CD4-positive, alpha-beta T cell treated with Interleukin-21 for 1 hour (primary cell): ENCODE data around the gene BRPF3.

Experiments
- DNase-seq: peaks from one replicate; pipeline ENCODE4 v3.0.0-alpha.2; 2020

Gene BRPF3

DNA sequence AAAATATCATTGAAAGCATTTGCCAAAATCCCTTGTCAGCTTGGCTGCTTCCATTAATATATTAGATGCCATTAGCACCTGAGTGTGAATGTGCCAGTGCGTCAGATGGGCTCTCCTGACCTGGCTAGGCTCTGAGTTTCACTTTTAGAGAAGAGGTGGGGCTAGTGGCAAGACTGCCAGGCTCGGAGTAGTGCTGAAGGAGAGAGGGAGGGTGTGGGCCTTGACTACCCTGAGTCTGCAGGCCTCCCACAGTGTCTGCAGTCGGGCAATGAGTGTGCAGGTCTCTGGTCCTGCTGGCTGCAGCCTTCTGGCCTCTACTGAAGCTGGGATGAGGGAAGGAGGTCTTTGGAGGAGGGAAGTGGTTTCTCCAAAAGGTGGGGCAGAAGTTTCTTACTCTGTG, 38.8 kb downstream of the BRPF3 start:
- DNase-seq, result no peak

DNA sequence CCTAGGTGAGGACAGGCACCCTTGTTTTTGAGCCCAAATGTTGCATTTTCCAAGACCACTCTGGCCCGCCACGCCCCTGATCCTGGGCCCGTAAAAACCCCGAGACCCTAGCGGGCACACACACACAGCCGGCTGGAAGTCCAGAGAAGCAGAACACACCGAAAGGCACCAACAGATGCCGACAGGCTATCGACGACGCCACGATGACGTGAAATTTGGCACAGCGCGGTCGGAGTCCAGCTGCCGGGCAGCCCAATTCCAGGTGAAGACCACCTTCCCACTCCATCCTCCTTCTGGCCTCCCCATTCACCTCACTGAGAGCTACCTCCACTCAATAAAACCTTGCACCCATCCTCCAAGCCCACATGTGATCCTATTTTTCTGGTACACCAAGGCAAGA, 39.3 kb downstream of the BRPF3 start:
- no peak for DNase-seq

DNA sequence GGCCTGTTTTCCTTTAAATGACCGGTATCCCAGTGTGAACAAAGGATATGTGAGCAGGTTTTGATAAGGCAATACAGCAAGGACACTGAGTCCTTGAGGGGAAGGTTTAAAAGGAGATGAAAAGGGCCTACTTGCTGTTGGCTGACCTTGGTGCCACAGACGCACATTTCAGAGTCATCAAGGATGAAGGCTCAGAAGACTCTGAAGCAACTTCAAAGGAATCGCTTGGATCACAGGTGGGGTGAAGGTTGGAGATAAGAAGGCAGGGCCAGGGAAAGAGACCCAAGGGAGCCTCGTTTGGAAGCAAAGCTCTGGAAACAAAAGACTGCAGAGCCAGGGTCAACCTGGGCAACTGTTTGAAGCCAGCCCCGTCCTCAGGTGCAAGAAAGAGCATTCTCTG, 43.2 kb downstream of the BRPF3 start:
- no peak for DNase-seq

DNA sequence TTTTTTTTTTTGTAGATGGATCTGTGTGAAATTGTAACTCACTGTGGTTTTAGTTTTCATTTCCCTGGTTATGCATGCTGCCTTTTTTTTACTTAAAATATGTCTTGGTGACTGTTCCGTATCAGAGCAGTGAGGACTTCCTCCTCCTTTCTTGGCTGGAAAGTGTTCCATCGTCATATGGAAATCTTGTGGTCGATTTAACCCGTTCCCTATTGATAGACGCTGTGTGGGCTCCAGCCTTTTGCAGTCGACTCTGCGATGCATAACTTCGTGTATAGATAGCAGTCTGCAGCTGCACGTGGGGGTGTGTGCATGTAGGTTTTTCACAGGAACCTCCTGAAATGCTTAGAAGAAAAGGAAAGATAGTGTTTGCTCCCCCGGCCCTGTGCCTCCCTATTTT, 45.2 kb downstream of the BRPF3 start:
- DNase-seq, result no peak

DNA sequence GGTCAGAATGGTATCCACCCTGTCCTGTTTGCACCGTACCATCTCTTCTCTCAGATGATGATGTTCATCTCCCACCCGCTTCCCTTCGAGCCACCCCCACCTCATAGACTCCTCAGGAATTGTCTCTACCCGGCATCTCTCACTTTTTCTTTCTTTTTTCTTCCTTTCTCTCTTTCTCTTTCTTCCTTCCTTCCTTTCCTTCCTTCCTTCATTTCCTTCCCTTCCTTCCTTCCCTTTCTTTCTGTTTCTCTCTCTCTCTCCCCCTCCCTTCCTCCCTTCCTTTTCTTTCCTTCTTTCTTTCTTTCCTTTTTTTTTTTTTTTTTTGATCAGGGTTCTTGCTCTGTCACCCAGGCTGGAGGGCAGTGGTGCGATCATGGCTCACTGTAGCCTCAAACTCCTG, 45.6 kb downstream of the BRPF3 start:
- DNase-seq, result no peak

DNA sequence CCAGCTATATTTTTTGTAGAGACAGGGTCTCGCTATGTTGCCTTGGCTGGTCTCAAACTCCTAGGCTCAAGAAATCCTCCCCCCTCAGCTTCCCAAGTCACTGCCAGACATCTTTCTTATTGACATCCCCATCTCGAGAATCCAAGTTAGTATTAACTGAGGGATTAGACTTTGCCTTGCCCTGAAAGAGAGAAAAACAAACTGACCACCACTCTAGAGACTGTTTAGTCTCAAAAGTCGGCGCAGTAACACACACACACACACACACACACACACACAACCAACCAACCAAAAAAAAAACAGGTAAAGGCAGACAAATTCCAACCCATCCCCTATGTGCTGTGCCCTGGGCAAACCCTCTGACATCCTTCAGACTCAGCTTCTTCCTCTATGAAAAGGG, 46.1 kb downstream of the BRPF3 start:
- no peak for DNase-seq

DNA sequence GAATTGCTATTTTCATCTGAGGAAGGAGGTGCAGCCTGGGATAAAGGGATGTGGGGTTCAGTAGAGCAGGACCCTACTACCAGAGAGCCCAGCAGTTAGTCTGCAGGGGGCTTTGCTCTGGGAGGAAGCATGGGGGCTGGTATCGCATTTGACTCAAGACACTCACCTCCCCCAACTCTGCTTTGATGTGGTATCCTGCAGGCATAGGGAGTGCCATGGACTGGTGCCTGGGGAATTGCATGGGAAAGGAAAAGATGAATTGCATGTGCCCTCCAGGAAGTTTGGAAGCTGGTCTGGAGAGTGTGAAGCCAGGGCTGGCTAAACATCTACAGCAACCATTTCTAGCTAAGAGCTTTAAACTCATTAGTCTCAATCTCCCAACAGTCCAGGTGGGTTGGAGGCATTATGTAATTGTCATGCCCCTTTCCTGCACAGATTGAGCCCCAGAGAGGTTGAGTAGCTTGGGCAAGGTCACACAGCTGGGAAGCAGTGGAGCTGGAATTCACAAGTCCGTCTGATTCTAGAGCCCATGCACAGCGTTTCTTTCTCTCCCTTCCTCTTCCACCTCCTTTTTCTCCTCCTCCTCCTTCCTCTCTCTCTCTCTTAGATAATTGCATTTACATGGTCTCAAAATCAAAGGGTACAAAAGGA, 47.1 kb downstream of the BRPF3 start:
- no peak for DNase-seq

DNA sequence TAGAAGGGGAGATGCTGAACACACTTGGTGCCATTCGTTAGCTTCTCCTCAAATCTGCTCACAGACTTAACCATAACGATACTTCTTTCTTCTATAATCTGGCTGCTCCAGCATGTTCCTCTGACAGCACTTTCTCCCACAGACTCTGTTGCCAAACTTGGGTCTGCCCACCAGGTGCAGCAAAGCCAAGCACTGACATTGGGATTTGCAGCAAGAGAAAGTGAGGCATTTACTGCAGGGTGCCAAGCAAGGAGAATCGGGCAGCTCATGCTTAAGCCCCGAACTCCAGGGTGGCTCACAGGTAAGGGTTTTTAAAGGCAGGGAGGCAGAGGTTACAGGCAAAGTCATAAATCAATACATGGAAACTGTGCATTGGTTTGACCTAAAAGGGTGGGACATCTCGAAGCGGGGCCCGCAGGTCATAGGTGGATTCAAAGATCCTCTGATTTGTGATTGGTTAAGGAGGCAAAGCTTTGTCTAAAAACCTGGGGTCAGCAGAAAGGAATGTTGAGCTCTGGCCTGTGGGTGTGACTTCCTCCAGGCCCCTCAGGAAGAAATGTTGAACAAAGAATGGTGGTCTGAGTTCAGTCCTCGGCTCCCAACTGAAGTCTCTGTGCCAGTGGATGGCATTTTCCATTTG, 48.2 kb downstream of the BRPF3 start:
- no peak for DNase-seq

DNA sequence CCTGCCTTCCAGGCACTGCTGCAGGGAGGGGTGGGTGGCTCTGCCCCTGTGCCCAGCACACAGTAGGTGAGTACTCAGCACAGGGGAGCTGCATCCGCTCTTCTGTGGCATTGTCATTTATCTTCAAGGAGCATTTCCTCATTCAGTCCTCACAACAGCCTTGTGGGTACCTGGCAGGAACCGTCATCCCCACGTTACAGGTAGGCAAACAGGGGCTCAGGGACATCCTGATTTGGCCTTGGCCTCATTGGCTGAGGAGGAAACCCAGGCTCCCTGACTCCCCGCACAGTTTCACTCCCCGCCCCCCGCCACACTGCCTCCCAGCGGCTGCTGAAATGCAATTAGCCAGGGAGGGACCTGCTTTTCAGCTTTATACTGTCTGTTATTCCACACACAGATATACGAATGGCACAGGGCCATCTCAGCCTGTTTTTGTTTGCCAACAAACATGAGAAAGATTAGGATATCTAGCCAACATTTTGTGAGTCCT, 49.1 kb downstream of the BRPF3 start:
- DNase-seq, result peak; percentile 10

DNA sequence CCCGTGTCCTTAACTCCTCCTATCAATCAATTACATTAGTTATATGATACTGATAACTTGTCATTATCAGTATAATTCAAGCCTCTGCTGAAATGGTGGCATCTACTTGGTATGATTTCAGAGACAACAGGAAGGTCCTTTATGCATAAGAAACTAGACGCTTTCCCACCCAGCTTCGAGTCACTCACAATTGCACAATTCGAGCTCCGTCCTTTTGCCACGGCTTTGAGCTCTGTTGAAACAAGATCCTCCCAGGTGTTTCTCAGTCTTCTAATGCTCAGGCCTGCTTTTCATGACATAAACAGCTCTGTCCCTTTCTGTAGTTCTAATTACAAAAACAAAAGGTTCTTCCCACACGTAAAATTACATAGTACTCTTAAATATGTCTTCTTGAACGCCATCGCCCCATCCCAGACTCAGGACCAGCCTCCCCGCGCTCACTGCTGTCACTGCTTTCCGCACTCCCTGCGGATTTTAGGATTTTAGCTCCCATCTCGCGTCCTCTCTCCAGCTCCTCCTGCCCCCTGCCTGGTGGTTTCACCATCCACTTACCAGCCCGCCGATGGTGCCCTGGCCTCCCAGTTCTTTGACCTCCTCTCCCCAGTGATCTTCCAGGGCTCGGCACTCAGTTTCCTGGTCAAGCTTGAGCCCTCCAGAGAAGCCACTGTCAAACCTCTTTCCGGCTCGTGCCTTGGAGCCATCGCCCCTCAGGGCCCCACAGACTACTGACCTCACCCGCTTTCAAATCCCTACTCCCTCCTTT, 50.1 kb downstream of the BRPF3 start:
- DNase-seq, result no peak

DNA sequence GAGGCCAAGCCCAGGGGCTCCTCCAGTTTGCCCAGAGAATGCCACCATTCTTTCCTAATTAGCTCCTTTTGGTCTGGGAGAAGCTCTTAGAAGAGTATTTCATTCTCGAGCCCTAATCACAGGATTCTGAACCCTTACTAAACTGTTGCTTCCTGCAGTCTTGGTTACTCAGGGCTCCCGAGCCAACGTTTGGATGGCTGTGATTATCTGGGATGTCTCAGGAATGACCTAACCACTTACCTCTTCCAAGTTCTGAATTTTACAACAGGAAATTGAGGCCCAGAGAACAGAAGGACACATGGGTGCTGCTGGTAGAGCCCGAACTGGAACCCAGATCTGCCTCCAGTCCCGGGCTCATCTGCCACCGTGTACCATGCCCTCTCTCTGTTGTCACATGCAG, 51.1 kb downstream of the BRPF3 start:
- no peak for DNase-seq

DNA sequence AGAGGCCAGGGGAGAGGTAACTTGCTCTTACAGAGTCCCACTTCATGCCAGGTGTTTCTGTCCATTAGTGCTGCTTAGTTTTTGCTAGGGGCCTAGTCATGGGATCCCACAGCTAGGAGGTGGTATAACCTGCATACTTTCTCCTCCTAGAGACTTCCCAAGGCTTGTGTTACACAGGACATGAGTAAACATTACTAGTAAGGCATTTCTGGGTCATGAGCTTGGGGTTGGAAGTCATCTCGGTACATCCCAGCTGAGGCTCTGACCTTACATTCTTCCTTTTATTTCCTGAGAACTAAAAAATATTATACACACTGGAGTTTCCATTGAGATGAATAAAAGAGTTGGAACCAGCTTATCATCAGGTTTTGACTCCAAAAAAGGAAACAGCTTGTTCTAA, 52.4 kb downstream of the BRPF3 start:
- DNase-seq, result no peak

DNA sequence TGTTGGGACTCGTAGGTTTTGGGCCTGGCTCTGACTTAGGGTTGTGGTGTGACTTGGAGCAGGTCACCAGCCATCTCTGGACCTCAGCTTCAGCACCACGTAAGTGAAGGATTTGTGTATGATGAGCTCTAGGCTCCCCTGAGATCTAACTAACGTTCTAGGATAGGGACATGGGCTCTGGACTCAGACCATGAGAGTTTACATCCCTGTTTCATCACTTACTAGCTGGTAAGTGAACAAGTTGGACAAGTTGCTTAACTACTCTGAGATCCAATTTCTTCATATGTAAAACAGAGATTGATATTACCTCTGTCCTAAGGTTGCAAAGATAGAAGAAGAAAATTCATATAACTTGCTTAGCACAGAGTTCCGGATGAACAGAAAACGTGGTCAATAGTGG, 53.0 kb downstream of the BRPF3 start:
- no peak for DNase-seq

DNA sequence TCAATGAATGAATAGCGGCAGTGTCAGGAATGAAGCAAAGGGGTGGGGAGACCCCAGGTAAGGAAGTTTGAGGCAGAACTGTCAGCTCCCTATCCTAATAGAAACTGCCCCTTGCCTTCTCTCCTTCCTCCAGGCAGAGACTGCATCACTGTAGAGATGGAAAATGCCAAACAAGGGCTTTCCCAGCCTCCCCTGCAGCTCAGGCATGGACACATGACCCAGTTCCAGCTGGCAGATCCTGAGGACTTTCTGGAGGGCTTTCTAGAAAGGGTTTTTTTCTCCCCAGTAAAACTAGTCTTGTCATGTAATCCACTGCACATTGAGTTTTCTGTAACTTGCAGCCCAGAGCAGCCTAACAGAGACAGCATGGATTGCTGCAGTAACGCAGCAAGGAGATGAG, 55.5 kb downstream of the BRPF3 start:
- no peak for DNase-seq

DNA sequence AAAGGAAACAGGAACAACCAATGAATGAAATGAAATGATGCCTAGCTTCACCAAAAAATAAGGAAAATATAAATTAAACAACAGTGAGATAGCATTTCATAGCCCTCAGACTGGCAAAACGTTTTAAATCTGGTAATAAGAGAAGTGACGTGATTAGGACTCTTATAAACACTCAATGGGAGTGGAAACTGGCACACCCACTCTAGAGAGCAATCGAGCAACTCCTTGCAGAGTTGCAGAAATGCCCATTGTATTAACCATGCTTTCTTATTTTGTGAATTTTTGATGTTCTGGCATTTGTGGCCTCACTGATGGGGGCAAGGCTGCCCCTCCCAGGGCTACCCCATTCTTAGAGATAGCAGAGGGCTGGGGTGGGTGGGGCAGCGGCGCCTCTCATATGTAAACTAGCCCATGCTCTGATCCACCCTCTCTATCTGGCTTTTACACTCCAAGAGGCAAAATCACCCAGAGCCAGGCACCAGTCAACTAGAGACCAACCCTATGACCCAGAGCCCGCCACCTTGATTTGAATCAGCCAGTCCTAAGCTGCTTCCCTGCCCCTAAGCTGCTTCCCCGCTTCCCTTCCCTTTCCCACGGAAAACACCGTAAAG, 67.0 kb downstream of the BRPF3 start:
- no peak for DNase-seq

DNA sequence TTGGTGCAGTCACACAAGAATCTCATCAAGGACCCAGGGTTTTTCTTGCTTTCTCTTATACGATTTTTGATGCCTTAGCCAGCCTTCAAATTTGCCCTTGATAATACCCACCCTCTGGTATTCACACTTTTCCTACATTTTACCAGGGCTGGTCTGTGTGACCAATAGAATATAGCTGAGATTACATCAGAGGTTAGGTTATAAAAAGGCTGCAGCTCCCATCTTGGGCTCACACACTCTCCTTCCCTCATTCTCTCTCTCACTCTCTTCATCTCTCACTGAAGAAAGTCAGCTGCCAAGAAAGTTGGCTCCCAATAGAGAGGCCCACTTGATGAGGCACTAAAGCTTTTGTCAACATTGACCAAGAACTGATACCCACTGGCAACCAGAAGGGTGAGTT, 69.2 kb downstream of the BRPF3 start:
- DNase-seq, result no peak

DNA sequence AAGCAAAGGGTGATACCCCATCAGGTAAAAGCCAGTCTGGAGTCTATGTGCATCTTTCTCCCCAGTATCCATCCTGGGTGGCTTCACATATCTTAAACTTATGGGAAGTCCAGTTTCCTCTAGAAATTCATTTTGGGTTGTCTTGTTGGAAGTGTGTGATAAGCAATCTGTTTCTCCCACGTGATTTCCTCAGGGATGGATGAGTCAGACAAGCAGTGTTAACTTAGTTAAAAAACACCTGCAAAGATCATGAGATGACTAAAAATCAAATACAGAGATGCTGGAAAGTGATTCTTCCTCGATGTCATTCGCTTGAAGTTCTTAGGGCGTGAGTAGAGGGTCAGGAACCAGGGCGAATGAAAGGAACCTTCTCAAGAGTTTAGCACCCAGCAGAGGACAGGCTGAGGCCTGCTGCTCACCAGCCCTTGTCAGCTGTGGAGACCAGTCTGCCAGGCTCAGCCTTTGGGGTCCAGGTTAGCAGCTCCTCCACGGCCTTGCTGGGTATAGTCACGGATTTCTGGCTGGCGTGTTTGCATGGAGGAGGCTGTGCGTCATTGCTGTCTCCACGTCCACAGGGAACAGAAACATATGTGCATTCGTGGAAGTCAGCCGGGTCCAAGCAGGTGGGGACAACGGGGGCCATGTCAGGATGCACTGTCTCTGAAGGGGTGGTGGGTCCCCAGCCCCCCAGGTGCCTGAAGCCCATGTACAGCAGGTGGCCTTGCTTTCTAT, 70.5 kb downstream of the BRPF3 start:
- no peak for DNase-seq

DNA sequence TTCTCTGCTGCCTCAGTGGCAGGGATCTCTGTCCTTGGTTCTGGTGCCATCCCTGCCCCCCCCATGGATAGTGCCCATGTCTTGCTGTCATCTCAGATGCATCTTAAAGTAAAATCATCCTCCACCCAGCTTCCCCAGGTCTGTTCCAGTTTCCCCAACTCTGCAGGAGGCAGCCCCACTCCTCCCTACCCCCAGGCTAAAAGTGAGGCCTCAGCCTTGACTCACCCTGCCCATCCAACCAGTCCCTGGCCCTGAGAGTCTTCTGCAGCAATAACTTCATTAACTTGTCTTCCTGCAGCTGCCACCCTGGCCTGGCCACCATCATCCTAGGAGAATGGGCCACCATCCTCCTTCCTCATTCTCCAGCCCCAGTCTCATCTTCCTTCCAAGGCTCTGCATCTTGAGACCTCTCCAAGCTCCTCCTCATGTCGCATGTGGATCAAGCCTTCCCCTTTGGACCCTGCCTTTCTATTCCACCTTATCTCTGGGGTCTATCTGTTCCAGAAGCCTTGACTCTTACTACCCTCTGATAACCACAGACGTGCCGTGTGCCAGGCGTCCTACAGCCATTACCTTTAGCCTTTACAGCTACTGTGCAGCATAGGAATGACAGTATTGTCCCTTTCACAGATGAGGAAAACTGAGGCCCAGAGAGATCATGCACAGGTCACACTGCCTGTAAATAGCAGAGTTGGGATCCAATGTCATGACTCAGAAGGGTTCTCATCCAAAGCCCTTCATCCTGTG, 71.4 kb downstream of the BRPF3 start:
- no peak for DNase-seq

DNA sequence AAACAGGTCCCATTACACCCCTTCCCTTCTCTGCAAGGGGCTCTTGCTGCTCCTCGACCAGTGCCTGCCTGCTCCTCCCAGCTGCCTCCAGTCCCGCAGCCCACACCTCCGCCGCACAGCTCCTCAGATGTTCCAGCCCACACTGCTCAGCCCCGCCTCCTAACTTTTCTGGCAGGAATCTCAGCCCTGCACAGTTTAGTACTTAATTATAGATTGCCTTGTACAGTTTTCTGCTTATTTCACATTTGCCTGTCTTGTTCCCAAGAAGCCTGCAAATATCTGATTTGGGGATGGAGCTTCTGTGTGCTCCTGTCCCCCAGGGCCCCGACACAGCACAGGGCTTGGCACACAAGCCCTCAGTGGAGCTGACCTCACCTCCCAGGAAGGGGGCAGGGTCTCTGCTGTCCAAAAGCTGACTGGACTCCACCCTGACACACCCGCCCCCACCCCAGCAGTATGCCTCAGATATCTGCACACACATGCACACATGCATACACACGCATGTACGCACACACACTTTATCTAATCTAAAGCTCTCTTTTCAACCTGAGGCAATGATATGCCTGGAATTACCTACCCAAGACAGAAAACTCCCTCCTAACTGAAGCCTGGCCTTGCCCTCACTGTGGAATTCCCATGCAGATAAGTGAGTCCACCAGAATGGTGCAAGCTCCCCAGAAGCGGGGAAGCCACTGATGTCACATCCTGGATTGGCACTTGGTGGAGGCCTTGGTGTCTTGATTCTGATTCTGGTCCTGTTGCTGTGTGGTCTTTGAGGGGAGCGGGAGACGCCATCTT, 72.1 kb downstream of the BRPF3 start:
- DNase-seq, result no peak

DNA sequence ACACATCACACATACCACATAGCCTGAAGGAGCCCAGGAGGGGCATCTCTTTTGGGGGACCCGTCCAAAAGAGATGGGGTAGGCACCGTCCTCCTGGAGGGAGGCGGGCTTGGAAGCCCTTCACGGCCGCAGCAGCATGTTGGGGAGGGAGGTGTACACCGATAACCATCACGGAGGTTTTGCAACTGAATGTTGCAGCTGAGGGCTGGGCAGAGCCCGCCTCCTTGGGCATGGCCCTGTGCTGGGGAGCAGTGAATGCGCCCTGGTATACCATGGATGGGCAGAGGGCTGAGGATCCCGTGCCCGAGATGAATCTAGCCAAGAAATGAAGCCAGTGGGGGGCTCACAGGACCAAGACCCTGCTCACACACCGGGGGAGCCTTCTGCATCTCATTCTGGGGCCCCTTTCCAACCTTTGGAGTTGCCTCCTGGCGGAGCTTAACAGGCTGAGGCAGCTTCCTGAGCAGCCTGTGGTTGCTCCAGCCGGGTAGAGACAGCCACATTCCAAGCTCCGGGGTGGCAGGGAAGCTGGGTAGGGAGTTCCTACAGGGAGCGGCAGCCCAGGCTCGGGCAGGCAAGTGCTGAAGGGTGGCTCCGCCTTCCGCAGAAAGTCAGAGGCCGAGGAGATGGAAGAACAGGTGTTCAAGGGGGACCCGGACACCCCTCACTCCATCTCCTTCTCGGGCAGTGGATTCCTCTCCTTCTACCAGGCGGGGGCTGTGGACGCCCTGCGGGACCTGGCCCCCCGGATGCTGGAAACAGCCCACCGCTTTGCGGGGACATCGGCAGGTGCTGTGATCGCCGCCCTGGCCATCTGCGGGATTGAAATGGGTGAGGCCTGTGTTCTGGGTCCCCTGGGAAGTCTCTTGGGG, 73.5 kb downstream of the BRPF3 start, which contains the start of gene PNPLA1:
Gene PNPLA1 (plus strand): TSS at position 227 of the 872 bp plus-strand sequence. CDS start 400 bp downstream, at position 627.
- DNase-seq, result no peak
